Measurements from ENCODE around the gene NELL2.

DNA sequence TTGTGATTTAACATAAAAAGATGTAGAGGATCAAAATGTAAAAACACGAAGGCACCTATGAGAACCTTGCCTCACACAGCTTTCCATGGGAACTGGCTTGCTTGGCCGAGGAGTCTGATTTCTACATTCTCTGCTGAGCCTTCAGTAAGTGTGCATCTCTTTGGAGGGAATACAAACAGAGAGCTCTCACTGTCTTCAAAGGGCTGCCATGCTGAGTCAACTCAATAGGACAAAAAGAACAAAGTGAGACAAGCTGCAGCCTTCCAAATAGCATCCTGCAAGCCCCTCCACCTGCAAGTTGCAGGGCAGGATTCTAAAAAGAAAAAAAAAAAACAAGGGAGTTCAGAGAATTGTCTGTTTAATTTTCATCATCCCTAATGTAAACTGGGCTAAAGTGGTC is 411.9 kb downstream of the NELL2 start:
- TF ChIP-seq, protein P1, sequence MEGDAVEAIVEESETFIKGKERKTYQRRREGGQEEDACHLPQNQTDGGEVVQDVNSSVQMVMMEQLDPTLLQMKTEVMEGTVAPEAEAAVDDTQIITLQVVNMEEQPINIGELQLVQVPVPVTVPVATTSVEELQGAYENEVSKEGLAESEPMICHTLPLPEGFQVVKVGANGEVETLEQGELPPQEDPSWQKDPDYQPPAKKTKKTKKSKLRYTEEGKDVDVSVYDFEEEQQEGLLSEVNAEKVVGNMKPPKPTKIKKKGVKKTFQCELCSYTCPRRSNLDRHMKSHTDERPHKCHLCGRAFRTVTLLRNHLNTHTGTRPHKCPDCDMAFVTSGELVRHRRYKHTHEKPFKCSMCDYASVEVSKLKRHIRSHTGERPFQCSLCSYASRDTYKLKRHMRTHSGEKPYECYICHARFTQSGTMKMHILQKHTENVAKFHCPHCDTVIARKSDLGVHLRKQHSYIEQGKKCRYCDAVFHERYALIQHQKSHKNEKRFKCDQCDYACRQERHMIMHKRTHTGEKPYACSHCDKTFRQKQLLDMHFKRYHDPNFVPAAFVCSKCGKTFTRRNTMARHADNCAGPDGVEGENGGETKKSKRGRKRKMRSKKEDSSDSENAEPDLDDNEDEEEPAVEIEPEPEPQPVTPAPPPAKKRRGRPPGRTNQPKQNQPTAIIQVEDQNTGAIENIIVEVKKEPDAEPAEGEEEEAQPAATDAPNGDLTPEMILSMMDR (conservative IDR thresholded peaks at IDR 0.05 in 1 of 2, IDR thresholded peaks at IDR 0.05 in 1 of 2; ENCODE audit: low read depth in 1 of 2, low read length in 2 of 2) = no peak
- TF ChIP-seq EZH2 (IDR thresholded peaks at IDR 0.05; ENCODE audit: low read length, missing control alignments) = no peak
